Endothelial cell of umbilical vein (primary cell): ENCODE results near the gene TMEM131. TPM values are rescaled to one million over a fixed set of nuclear protein-coding genes. Genes with fewer than 3 reads are reported as not detected.

Experiments
- BruUV-seq: library from RNA; stranded (reverse); fragments of 400-500 nt; replicated peaks from 2 replicates; lab custom pipeline; 2021; lab: Mats Ljungman, UMichigan
- CTCF ChIA-PET: fragments of 300-600, 350-600 bp; sonication (Branson Sonifier 250); formaldehyde crosslinking; loops from one replicate; lab custom pipeline; 2021; ENCODE audit warnings: antibody characterized with exemption, inconsistent platforms; lab: Charles Lee
- POLR2A ChIA-PET: fragments of 300-600, 350-600 bp; sonication (Branson Sonifier 250); formaldehyde crosslinking; loops from one replicate; lab custom pipeline; 2021; ENCODE audit warnings: antibody characterized with exemption, inconsistent platforms; lab: Charles Lee
- DNase-seq: peaks from one replicate; pipeline ENCODE4 v3.0.0-alpha.2; 2011; ENCODE audit warnings: low read depth, low spot score
- FAIRE-seq: peaks from 2 replicates; lab custom pipeline; 2011; peaks lifted over from hg19 to GRCh38; lab: Jason Lieb, UNC
- H2AFZ ChIP-seq: 2 replicates; pipeline ENCODE4 v1.6.0; 2012; ENCODE audit warnings: low read depth, low read length, control low read depth, inconsistent platforms
- H3K27ac ChIP-seq: 2 replicates; pipeline ENCODE4 v1.5.1; 2011; ENCODE audit warnings: low read depth, mild to moderate bottlenecking, control low read depth, low read length, moderate library complexity; ENCODE audit not compliant: insufficient read depth
- H3K27me3 ChIP-seq, 2 experiments: 2 replicates each; pipeline versions ENCODE4 v1.6.0 to v1.6.1; 2011; ENCODE audit warnings: low read length in 2 of 2, mixed read lengths in 1 of 2; ENCODE audit not compliant: control insufficient read depth in 2 of 2, insufficient read depth in 2 of 2
- H3K36me3 ChIP-seq, 2 experiments: 2 replicates in 1 of 2; 3 replicates in 1 of 2; pipeline ENCODE4 v1.5.1; 2011; ENCODE audit warnings: low read length in 2 of 2, mild to moderate bottlenecking in 1 of 2, moderate library complexity in 1 of 2; ENCODE audit not compliant: control insufficient read depth in 2 of 2, insufficient read depth in 2 of 2; ENCODE audit errors: extremely low read depth in 1 of 2
- H3K4me1 ChIP-seq: 3 replicates; pipeline ENCODE4 v1.5.1; 2011; ENCODE audit warnings: mild to moderate bottlenecking, low read length; ENCODE audit not compliant: control insufficient read depth, insufficient read depth; ENCODE audit errors: extremely low read depth
- H3K4me2 ChIP-seq: 2 replicates; pipeline ENCODE4 v1.6.1; 2011; ENCODE audit warnings: low read length, control low read depth, mixed read lengths; ENCODE audit not compliant: insufficient read depth
- H3K4me3 ChIP-seq, 3 experiments: fragments of 200-600 bp in 1 of 3; sonication (generic), shearing (Covaris generic) in 1 of 3; replicated peaks in 1 of 3; 2 replicates each; pipeline ENCODE4 v1.5.1; 2011 to 2016; ENCODE audit warnings: control low read depth in 3 of 3, low read length in 3 of 3, mild to moderate bottlenecking in 2 of 3, inconsistent platforms in 1 of 3, low read depth in 1 of 3, moderate library complexity in 1 of 3; ENCODE audit not compliant: insufficient read depth in 1 of 3
- H3K79me2 ChIP-seq: 2 replicates; pipeline ENCODE4 v1.6.0; 2012; ENCODE audit warnings: low read length, inconsistent platforms; ENCODE audit not compliant: control insufficient read depth, insufficient read depth
- H3K9ac ChIP-seq: replicated peaks from 2 replicates; pipeline ENCODE3; 2011; ENCODE audit warnings: low read length, control low read depth; ENCODE audit not compliant: insufficient read depth; ENCODE audit errors: extremely low read depth
- H3K9me1 ChIP-seq: replicated peaks from 3 replicates; pipeline ENCODE4 v1.6.0; 2011; ENCODE audit warnings: mild to moderate bottlenecking, low read length; ENCODE audit not compliant: control insufficient read depth, insufficient read depth; ENCODE audit errors: extremely low read depth
- H3K9me3 ChIP-seq: replicated peaks from 2 replicates; pipeline ENCODE4 v1.5.1; 2012; ENCODE audit warnings: low read length, inconsistent platforms; ENCODE audit not compliant: control insufficient read depth, insufficient read depth
- H4K20me1 ChIP-seq: replicated peaks from 2 replicates; pipeline ENCODE3; 2011; ENCODE audit warnings: mild to moderate bottlenecking, low read length; ENCODE audit not compliant: control insufficient read depth, insufficient read depth; ENCODE audit errors: extremely low read depth
- CTCF ChIP-seq, 2 donors: IDR thresholded peaks; 1 replicate in 1 of 2; 2 replicates in 1 of 2; pipeline ENCODE4 v1.5.1; 2011; ENCODE audit warnings: low read length in 2 of 2, mild to moderate bottlenecking in 2 of 2, moderate library complexity in 2 of 2, control low read depth in 1 of 2, inconsistent platforms in 1 of 2, low read depth in 1 of 2; ENCODE audit not compliant: insufficient read depth in 1 of 2; ENCODE audit errors: extremely low read depth in 1 of 2
- EZH2 ChIP-seq: IDR thresholded peaks from 2 replicates; pipeline ENCODE4 v1.6.1; 2012; ENCODE audit warnings: borderline replicate concordance, low read depth, mild to moderate bottlenecking, moderate library complexity, low read length, inconsistent platforms; ENCODE audit not compliant: severe bottlenecking
- FOS ChIP-seq: IDR thresholded peaks from 2 replicates; pipeline ENCODE4 v1.6.1; 2011; ENCODE audit warnings: mild to moderate bottlenecking, low read length, moderate library complexity, borderline replicate concordance; ENCODE audit not compliant: insufficient read depth
- GATA2 ChIP-seq: IDR thresholded peaks from 2 replicates; pipeline ENCODE4 v1.7.0; 2011; ENCODE audit warnings: low read depth, mild to moderate bottlenecking, moderate library complexity, mixed read lengths, low read length; ENCODE audit not compliant: insufficient read length, insufficient read depth
- JUN ChIP-seq: IDR thresholded peaks from 2 replicates; pipeline ENCODE4 v1.6.1; 2011; ENCODE audit warnings: borderline replicate concordance, low read depth; ENCODE audit not compliant: insufficient read length, insufficient read depth
- MAX ChIP-seq: IDR thresholded peaks from 2 replicates; pipeline ENCODE4 v1.6.1; 2011; ENCODE audit not compliant: insufficient read depth, insufficient read length
- MYC ChIP-seq: IDR thresholded peaks from one replicate; pipeline ENCODE4 v1.6.1; 2011; ENCODE audit warnings: mild to moderate bottlenecking, low read depth, low read length
- POLR2A ChIP-seq: IDR thresholded peaks from 2 replicates; pipeline ENCODE4 v1.6.1; 2012; ENCODE audit warnings: low read depth, mild to moderate bottlenecking, control low read depth, low read length
- POLR2AphosphoS5 ChIP-seq: IDR thresholded peaks from 2 replicates; pipeline ENCODE4 v1.6.1; 2012; ENCODE audit warnings: low read depth, mild to moderate bottlenecking, control low read depth, low read length, moderate library complexity; ENCODE audit not compliant: insufficient read depth
- dilution Hi-C: fragments of 300-500 bp; cut with MboI; formaldehyde crosslinking; loops from one replicate; pipeline ENCODE4 v1.15.0; 2019; ENCODE audit warnings: low sequenced_read_pairs; ENCODE audit not compliant: extremely low pct_ligation_motif_present
- intact Hi-C: fragments of 100-400 bp; cut with micrococcal nuclease; formaldehyde crosslinking; loops from one replicate; pipeline ENCODE4 v1.10.0; 2022
- polyA plus RNA-seq, 4 experiments: library from polyadenylated mRNA; depleted of rRNA in 3 of 4; stranded (reverse) in 3 of 4; unstranded in 1 of 4; fragments of >200 nt; gene quantifications; 2 replicates each; pipeline versions ENCODE4 v1.2.1 to v1.2.3, GENCODE V29; 2011 to 2012; ENCODE audit warnings: missing spikeins in 1 of 4
- total RNA-seq: library from RNA; stranded (reverse); gene quantifications from 2 replicates; pipeline ENCODE4 v1.2.3, GENCODE V29; 2021

TMEM131 gene
- total and polyA plus RNA-seq, 2 donors (not counting 3 experiments of a cell fraction or from before 2014, with no cell fraction given): 12.2 to 28.6 TPM

- H3K27me3 ChIP-seq: no peaks in the 10 kb centered on the region
- no peak overlapping the region for H3K4me3 ChIP-seq
- no peak for FAIRE-seq
- TF ChIP-seq JUN: no peak
- no peak for TF ChIP-seq MYC
- no peak for TF ChIP-seq CTCF (IDR thresholded peaks at IDR 0.05; ENCODE audit: extremely low read depth in 1 of 2, insufficient read depth in 1 of 2, low read depth in 1 of 2, low read length in 2 of 2)
- no peak for TF ChIP-seq EZH2
- TF ChIP-seq POLR2A: no peak
- TF ChIP-seq POLR2AphosphoS5: no peak
- no peak for TF ChIP-seq FOS
- no peak for TF ChIP-seq MAX
- TF ChIP-seq GATA2: no peak
- no peak overlapping the region for H3K27ac ChIP-seq
- intact Hi-C loops (no loop called here), dilution Hi-C loops (no loop called here)
- H2AFZ ChIP-seq: no peak overlapping the region
- H3K4me2 ChIP-seq: no peak overlapping the region
- CTCF ChIA-PET: interaction anchor here (0.9 to 1.9 kb wide), 6 partner anchors 11 to 52 kb away, joined by 3 to 5 read pairs (median 4); no protein-coding TSS in a partner anchor
- no peaks in the 10 kb centered on the region for H3K4me1 ChIP-seq
- no peak for DNase-seq
- no peaks in the 10 kb centered on the region for H3K79me2 ChIP-seq
- H4K20me1 ChIP-seq: no peaks in the 10 kb centered on the region
- POLR2A ChIA-PET: no interaction called here
- H3K9ac ChIP-seq: no peak overlapping the region
- no TSS peak for BruUV-seq
- no peaks in the 10 kb centered on the region for H3K9me3 ChIP-seq
- peaks cover 0 to 5% of the 10 kb centered on the region in 2 experiments for H3K36me3 ChIP-seq
- no peaks in the 10 kb centered on the region for H3K9me1 ChIP-seq
Observed at GRCh38 chr2:97752342-97753334, 243.1 kb downstream of the TMEM131 start.
